ENCODE data around the gene THOC1.
"Not testable (repeated sequence)": the region's sequence is repeated elsewhere in the genome, so short reads cannot be mapped to it uniquely, and the experiment has no call there.

Gene THOC1

GRCh38 chr18:267688-268552 lies at the start of gene THOC1:
THOC1 (minus strand) TSS chr18:268047; CDS start chr18:268019, 28 bp downstream.
- no peaks in the 10 kb centered on the region for H3K27me3 Mint-ChIP-seq

GRCh38 chr18:317618-318017 lies 49.8 kb upstream of the THOC1 start:
- DNase-seq (ENCODE audit: low spot score in 2 of 2) (no peak), ATAC-seq (replicated peaks; ENCODE audit: extremely low read depth, poor library complexity, severe bottlenecking) (no peak)
- no peaks in the 10 kb centered on the region for H3K36me3 Mint-ChIP-seq (ENCODE audit: insufficient read depth)
- no peaks in the 10 kb centered on the region for H3K9me3 Mint-ChIP-seq
- peaks cover 34% of the 10 kb centered on the region for H3K27me3 Mint-ChIP-seq
- H3K27ac Mint-ChIP-seq (ENCODE audit: low read depth), result no peak overlapping the region
- H3K4me1 Mint-ChIP-seq, result no peaks in the 10 kb centered on the region
- no peak overlapping the region for H3K4me3 Mint-ChIP-seq

More at GRCh38 chr18:267688-268552, at the start of gene THOC1:
- Mint-ChIP-seq H3K4me3 (peak within 1 kb of the TSS; percentile 100), H3K27ac (ENCODE audit: low read depth) (peak within 1 kb of the TSS; percentile 100), H3K4me1 (peaks cover 39% of the 10 kb centered on the region), H3K36me3 (ENCODE audit: insufficient read depth) (peaks cover 23% of the 10 kb centered on the region), H3K9me3 (no peaks in the 10 kb centered on the region)
- DNase-seq (ENCODE audit: low spot score in 2 of 2) (peak; percentile 90 to 92), ATAC-seq (replicated peaks; ENCODE audit: extremely low read depth, poor library complexity, severe bottlenecking) (peak; percentile 95)

- Mint-ChIP-seq H3K27ac (ENCODE audit: low read depth) (no peak overlapping the region), H3K9me3 (no peaks in the 10 kb centered on the region), H3K36me3 (ENCODE audit: insufficient read depth) (no peaks in the 10 kb centered on the region), H3K27me3 (peaks cover 25% of the 10 kb centered on the region), H3K4me3 (no peak overlapping the region), H3K4me1 (no peaks in the 10 kb centered on the region)
- no peak for DNase-seq (ENCODE audit: low spot score in 2 of 2)
- ATAC-seq (replicated peaks; ENCODE audit: extremely low read depth, poor library complexity, severe bottlenecking), result no peak
These were observed 48.5 kb upstream of the THOC1 start for GRCh38 chr18:316393-316792.

GRCh38 chr18:313931-314330 lies 46.1 kb upstream of the THOC1 start:
- H3K27me3 Mint-ChIP-seq, result peaks cover 22% of the 10 kb centered on the region
- no peak for DNase-seq (ENCODE audit: low spot score in 2 of 2)
- no peak overlapping the region for H3K4me3 Mint-ChIP-seq
- H3K36me3 Mint-ChIP-seq (ENCODE audit: insufficient read depth), result no peaks in the 10 kb centered on the region
- H3K27ac Mint-ChIP-seq (ENCODE audit: low read depth), result no peak overlapping the region
- H3K9me3 Mint-ChIP-seq, result no peaks in the 10 kb centered on the region
- H3K4me1 Mint-ChIP-seq, result no peaks in the 10 kb centered on the region
- ATAC-seq (replicated peaks; ENCODE audit: extremely low read depth, poor library complexity, severe bottlenecking), result no peak

- peaks cover 1% of the 10 kb centered on the region for H3K36me3 Mint-ChIP-seq (ENCODE audit: insufficient read depth)
- no peak overlapping the region for H3K4me3 Mint-ChIP-seq
- ATAC-seq (replicated peaks; ENCODE audit: extremely low read depth, poor library complexity, severe bottlenecking) (no peak), DNase-seq (ENCODE audit: low spot score in 2 of 2) (no peak)
- H3K27me3 Mint-ChIP-seq, result peaks cover 37% of the 10 kb centered on the region
- no peaks in the 10 kb centered on the region for H3K9me3 Mint-ChIP-seq
- H3K27ac Mint-ChIP-seq (ENCODE audit: low read depth), result no peak overlapping the region
- no peaks in the 10 kb centered on the region for H3K4me1 Mint-ChIP-seq
These were observed 44.6 kb upstream of the THOC1 start for GRCh38 chr18:312415-312814.

GRCh38 chr18:310042-310441 lies 42.2 kb upstream of the THOC1 start:
- Mint-ChIP-seq H3K27me3 (peaks cover 45% of the 10 kb centered on the region), H3K36me3 (ENCODE audit: insufficient read depth) (peaks cover 2% of the 10 kb centered on the region), H3K4me3 (no peak overlapping the region), H3K9me3 (no peaks in the 10 kb centered on the region), H3K27ac (ENCODE audit: low read depth) (no peak overlapping the region), H3K4me1 (no peaks in the 10 kb centered on the region)
- DNase-seq (ENCODE audit: low spot score in 2 of 2) (no peak), ATAC-seq (replicated peaks; ENCODE audit: extremely low read depth, poor library complexity, severe bottlenecking) (no peak)

- not testable (repeated sequence) for ATAC-seq (replicated peaks; ENCODE audit: extremely low read depth, poor library complexity, severe bottlenecking); DNase-seq (ENCODE audit: low spot score in 2 of 2); H3K36me3 Mint-ChIP-seq (ENCODE audit: insufficient read depth); H3K9me3 Mint-ChIP-seq; H3K4me3 Mint-ChIP-seq; H3K4me1 Mint-ChIP-seq; H3K27ac Mint-ChIP-seq (ENCODE audit: low read depth)
- peaks cover 57% of the 10 kb centered on the region for H3K27me3 Mint-ChIP-seq
These were observed 40.2 kb upstream of the THOC1 start for GRCh38 chr18:308086-308485.

- Mint-ChIP-seq H3K4me1 (no peaks in the 10 kb centered on the region), H3K4me3 (no peak overlapping the region), H3K36me3 (ENCODE audit: insufficient read depth) (peaks cover 2% of the 10 kb centered on the region), H3K27me3 (peaks cover 57% of the 10 kb centered on the region), H3K9me3 (no peaks in the 10 kb centered on the region), H3K27ac (ENCODE audit: low read depth) (no peak overlapping the region)
- no peak for DNase-seq (ENCODE audit: low spot score in 2 of 2)
- ATAC-seq (replicated peaks; ENCODE audit: extremely low read depth, poor library complexity, severe bottlenecking), result no peak
These were observed 38.9 kb upstream of the THOC1 start for GRCh38 chr18:306608-307255.

- no peak for DNase-seq (ENCODE audit: low spot score in 2 of 2)
These were observed 37.2 kb upstream of the THOC1 start for GRCh38 chr18:305003-305501.

GRCh38 chr18:303607-304006 lies 35.8 kb upstream of the THOC1 start:
- Mint-ChIP-seq H3K27me3 (peaks cover 55% of the 10 kb centered on the region), H3K9me3 (no peaks in the 10 kb centered on the region), H3K4me1 (no peaks in the 10 kb centered on the region), H3K27ac (ENCODE audit: low read depth) (no peak overlapping the region), H3K36me3 (ENCODE audit: insufficient read depth) (peaks cover 2% of the 10 kb centered on the region), H3K4me3 (no peak overlapping the region)
- DNase-seq (ENCODE audit: low spot score in 2 of 2), result no peak
- ATAC-seq (replicated peaks; ENCODE audit: extremely low read depth, poor library complexity, severe bottlenecking), result no peak

More at GRCh38 chr18:305003-305501, 37.2 kb upstream of the THOC1 start:
- peaks cover 59% of the 10 kb centered on the region for H3K27me3 Mint-ChIP-seq
- no peaks in the 10 kb centered on the region for H3K9me3 Mint-ChIP-seq
- H3K27ac Mint-ChIP-seq (ENCODE audit: low read depth), result no peak overlapping the region
- no peak for ATAC-seq (replicated peaks; ENCODE audit: extremely low read depth, poor library complexity, severe bottlenecking)
- no peaks in the 10 kb centered on the region for H3K4me1 Mint-ChIP-seq
- H3K4me3 Mint-ChIP-seq, result no peak overlapping the region
- H3K36me3 Mint-ChIP-seq (ENCODE audit: insufficient read depth), result peaks cover 2% of the 10 kb centered on the region

GRCh38 chr18:303011-303410 lies 35.2 kb upstream of the THOC1 start:
- no peak for DNase-seq (ENCODE audit: low spot score in 2 of 2)
- H3K4me1 Mint-ChIP-seq, result no peaks in the 10 kb centered on the region
- no peak overlapping the region for H3K27ac Mint-ChIP-seq (ENCODE audit: low read depth)
- H3K36me3 Mint-ChIP-seq (ENCODE audit: insufficient read depth), result peaks cover 2% of the 10 kb centered on the region
- H3K9me3 Mint-ChIP-seq, result no peaks in the 10 kb centered on the region
- no peak for ATAC-seq (replicated peaks; ENCODE audit: extremely low read depth, poor library complexity, severe bottlenecking)
- H3K4me3 Mint-ChIP-seq, result no peak overlapping the region
- peaks cover 49% of the 10 kb centered on the region for H3K27me3 Mint-ChIP-seq

- DNase-seq (ENCODE audit: low spot score in 2 of 2), result no peak
- Mint-ChIP-seq H3K27me3 (peaks cover 40% of the 10 kb centered on the region), H3K4me3 (no peak overlapping the region), H3K4me1 (no peaks in the 10 kb centered on the region), H3K9me3 (no peaks in the 10 kb centered on the region), H3K36me3 (ENCODE audit: insufficient read depth) (no peaks in the 10 kb centered on the region), H3K27ac (ENCODE audit: low read depth) (no peak overlapping the region)
- ATAC-seq (replicated peaks; ENCODE audit: extremely low read depth, poor library complexity, severe bottlenecking), result no peak
These were observed 34.2 kb upstream of the THOC1 start for GRCh38 chr18:302097-302496.

GRCh38 chr18:297936-298335 lies 30.1 kb upstream of the THOC1 start:
- ATAC-seq (replicated peaks; ENCODE audit: extremely low read depth, poor library complexity, severe bottlenecking) (no peak), DNase-seq (ENCODE audit: low spot score in 2 of 2) (no peak)
- no peak overlapping the region for H3K4me3 Mint-ChIP-seq
- H3K36me3 Mint-ChIP-seq (ENCODE audit: insufficient read depth), result no peaks in the 10 kb centered on the region
- H3K4me1 Mint-ChIP-seq, result no peaks in the 10 kb centered on the region
- no peak overlapping the region for H3K27ac Mint-ChIP-seq (ENCODE audit: low read depth)
- H3K9me3 Mint-ChIP-seq, result no peaks in the 10 kb centered on the region
- peaks cover 29% of the 10 kb centered on the region for H3K27me3 Mint-ChIP-seq
